D721Med (cell line): ENCODE data around the gene NLGN1.

Experiments used
- DNase-seq: peaks from one replicate; pipeline ENCODE4 v3.0.0; 2011; ENCODE audit warnings: low spot score; ENCODE audit not compliant: insufficient read length
- FAIRE-seq: peaks from 2 replicates; lab custom pipeline; 2011; peaks lifted over from hg19 to GRCh38; lab: Jason Lieb, UNC
- TF ChIP-seq, protein P1 (sequence below): IDR thresholded peaks from 2 replicates; pipeline ENCODE4 v1.5.1; 2012; ENCODE audit warnings: mild to moderate bottlenecking, control low read depth; ENCODE audit not compliant: insufficient read depth; ENCODE audit errors: missing control alignments

The NLGN1 gene

DNA sequence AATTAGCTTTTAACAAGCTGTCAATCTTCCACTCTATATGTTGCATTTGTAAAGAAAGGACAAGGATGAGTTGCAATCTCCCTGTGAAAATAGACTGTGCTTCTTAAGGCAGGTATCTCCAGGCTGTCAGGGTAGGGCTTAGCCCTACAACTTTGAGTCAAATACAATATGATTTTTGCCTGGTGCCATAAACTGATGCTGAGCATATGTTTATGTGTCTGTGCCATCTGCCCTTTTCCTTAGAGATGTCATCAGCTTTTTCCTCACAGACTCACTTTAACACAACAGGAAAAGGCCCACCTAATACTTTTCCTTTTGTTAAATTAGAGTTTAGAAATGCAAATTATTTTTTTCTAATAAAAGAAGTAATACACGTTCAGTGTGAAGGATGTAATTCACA is 548.3 kb downstream of the NLGN1 start:
- TF ChIP-seq, protein P1, sequence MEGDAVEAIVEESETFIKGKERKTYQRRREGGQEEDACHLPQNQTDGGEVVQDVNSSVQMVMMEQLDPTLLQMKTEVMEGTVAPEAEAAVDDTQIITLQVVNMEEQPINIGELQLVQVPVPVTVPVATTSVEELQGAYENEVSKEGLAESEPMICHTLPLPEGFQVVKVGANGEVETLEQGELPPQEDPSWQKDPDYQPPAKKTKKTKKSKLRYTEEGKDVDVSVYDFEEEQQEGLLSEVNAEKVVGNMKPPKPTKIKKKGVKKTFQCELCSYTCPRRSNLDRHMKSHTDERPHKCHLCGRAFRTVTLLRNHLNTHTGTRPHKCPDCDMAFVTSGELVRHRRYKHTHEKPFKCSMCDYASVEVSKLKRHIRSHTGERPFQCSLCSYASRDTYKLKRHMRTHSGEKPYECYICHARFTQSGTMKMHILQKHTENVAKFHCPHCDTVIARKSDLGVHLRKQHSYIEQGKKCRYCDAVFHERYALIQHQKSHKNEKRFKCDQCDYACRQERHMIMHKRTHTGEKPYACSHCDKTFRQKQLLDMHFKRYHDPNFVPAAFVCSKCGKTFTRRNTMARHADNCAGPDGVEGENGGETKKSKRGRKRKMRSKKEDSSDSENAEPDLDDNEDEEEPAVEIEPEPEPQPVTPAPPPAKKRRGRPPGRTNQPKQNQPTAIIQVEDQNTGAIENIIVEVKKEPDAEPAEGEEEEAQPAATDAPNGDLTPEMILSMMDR, result no peak
- FAIRE-seq, result no peak
- no peak for DNase-seq

- TF ChIP-seq, protein P1, result no peak
Observed at GRCh38 chr3:173954647-173955046, 557.1 kb downstream of the NLGN1 start.

DNA sequence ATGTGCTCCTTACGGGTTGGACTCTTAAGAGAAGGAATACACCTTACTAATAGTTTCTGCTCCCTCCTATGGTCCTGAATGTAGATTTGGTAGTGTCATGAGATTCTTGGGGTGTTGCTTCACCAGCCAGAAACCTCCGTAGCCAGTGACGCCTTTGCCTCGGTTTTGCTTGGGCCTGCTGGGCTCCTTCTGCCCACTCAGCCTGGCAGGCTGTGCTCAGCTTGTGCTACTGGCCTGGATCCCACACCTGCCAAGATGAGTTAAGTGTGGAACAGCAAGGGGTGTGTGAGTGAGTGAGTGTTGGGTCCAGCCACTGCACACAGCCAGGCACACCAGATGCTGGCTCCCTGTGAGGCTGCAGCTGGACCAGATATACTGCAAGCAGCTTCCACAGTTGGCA is 560.1 kb downstream of the NLGN1 start:
- FAIRE-seq, result no peak
- TF ChIP-seq, protein P1, result no peak
- no peak for DNase-seq

More at GRCh38 chr3:173954647-173955046, 557.1 kb downstream of the NLGN1 start:
- FAIRE-seq (no peak), DNase-seq (no peak)

DNA sequence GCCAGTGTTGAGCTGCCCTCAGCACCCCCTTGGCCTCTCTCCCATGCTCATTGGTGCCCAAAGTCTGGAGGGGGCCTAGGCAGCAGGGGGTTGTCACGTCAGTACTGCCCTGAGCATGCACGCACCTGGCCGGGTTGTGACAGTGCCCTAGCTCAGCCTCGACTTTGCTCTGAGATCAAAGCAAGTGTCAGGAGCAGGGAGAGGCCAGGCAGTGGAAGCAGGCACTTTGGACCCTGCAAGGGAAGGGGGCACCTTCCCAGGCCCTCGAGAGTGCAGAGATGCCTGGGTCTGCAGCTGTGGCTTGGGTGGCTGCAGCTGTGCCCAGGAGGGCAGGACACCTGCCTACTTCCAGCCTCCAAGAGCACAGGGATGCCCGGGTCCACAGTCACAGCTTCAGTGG is 561.3 kb downstream of the NLGN1 start:
- FAIRE-seq (no peak), DNase-seq (no peak)
- TF ChIP-seq, protein P1, result no peak

GRCh38 chr3:173970281-173970680 is 572.7 kb downstream of the NLGN1 start:
- no peak for DNase-seq
- TF ChIP-seq, protein P1, result no peak
- FAIRE-seq, result no peak

- DNase-seq, result no peak
- TF ChIP-seq, protein P1, result no peak
- FAIRE-seq, result no peak
Observed at GRCh38 chr3:173976281-173976680, 578.7 kb downstream of the NLGN1 start.

GRCh38 chr3:173977747-173978146 is 580.2 kb downstream of the NLGN1 start:
- FAIRE-seq (no peak), DNase-seq (no peak)
- TF ChIP-seq, protein P1, result no peak
